Astrocyte (in vitro differentiated cells and primary cell): Measurements from ENCODE around the gene FAM13C. TPM values are rescaled to one million over a fixed set of nuclear protein-coding genes. Genes with fewer than 3 reads are reported as not detected.

ENCODE experiments used
- DNase-seq: peaks from one replicate; pipeline ENCODE4 v3.0.0-alpha.2; 2010; ENCODE audit warnings: low read depth
- FAIRE-seq: peaks from 2 replicates; lab custom pipeline; 2011; peaks lifted over from hg19 to GRCh38; lab: Jason Lieb, UNC
- H2AFZ ChIP-seq: 2 replicates; pipeline ENCODE4 v1.6.0; 2012; ENCODE audit warnings: low read depth, low read length, inconsistent platforms
- H3K27ac ChIP-seq: 2 replicates; pipeline ENCODE4 v1.5.1; 2011; ENCODE audit warnings: low read depth, low read length, inconsistent platforms
- H3K27me3 ChIP-seq: 2 replicates; pipeline ENCODE4 v1.6.0; 2011; ENCODE audit warnings: low read length, inconsistent platforms; ENCODE audit not compliant: insufficient read depth
- H3K36me3 ChIP-seq: 2 replicates; pipeline ENCODE4 v1.5.1; 2011; ENCODE audit warnings: low read length, inconsistent platforms; ENCODE audit not compliant: insufficient read depth
- H3K4me1 ChIP-seq: 2 replicates; pipeline ENCODE4 v1.5.1; 2011; ENCODE audit warnings: low read length, inconsistent platforms; ENCODE audit not compliant: insufficient read depth
- H3K4me2 ChIP-seq: 2 replicates; pipeline ENCODE4 v1.6.0; 2012; ENCODE audit warnings: low read length, inconsistent platforms
- H3K4me3 ChIP-seq: 2 replicates; pipeline ENCODE4 v1.5.1; 2011; ENCODE audit warnings: low read depth, mild to moderate bottlenecking, low read length, inconsistent platforms; ENCODE audit not compliant: insufficient read depth
- H3K79me2 ChIP-seq: 2 replicates; pipeline ENCODE4 v1.6.0; 2012; ENCODE audit warnings: mild to moderate bottlenecking, low read length, inconsistent platforms; ENCODE audit not compliant: insufficient read depth
- H3K9ac ChIP-seq: 2 replicates; pipeline ENCODE4 v1.6.0; 2012; ENCODE audit warnings: mild to moderate bottlenecking, low read length, inconsistent platforms
- H3K9me3 ChIP-seq: 2 replicates; pipeline ENCODE4 v1.5.1; 2012; ENCODE audit warnings: low read depth, mild to moderate bottlenecking, low read length, inconsistent platforms; ENCODE audit not compliant: insufficient read depth
- H4K20me1 ChIP-seq: 2 replicates; pipeline ENCODE4 v1.6.0; 2012; ENCODE audit warnings: low read length, inconsistent platforms; ENCODE audit not compliant: insufficient read depth
- H3K27ac Mint-ChIP-seq: one replicate; pipeline ENCODE4 v1.8.0; 2021; ENCODE audit warnings: mild to moderate bottlenecking, mixed read lengths; ENCODE audit not compliant: unreplicated experiment
- H3K27me3 Mint-ChIP-seq: one replicate; pipeline ENCODE4 v1.8.0; 2021; ENCODE audit warnings: low read depth, mixed read lengths; ENCODE audit not compliant: unreplicated experiment
- H3K36me3 Mint-ChIP-seq: one replicate; pipeline ENCODE4 v1.8.0; 2021; ENCODE audit warnings: low read depth, mixed read lengths; ENCODE audit not compliant: unreplicated experiment
- H3K4me1 Mint-ChIP-seq: one replicate; pipeline ENCODE4 v1.8.0; 2021; ENCODE audit warnings: low read depth, mixed read lengths; ENCODE audit not compliant: unreplicated experiment
- H3K4me3 Mint-ChIP-seq: one replicate; pipeline ENCODE4 v1.8.0; 2021; ENCODE audit warnings: mild to moderate bottlenecking, moderate library complexity, mixed read lengths; ENCODE audit not compliant: unreplicated experiment
- H3K9me3 Mint-ChIP-seq: one replicate; pipeline ENCODE4 v1.8.0; 2021; ENCODE audit warnings: mild to moderate bottlenecking, mixed read lengths; ENCODE audit not compliant: unreplicated experiment
- CTCF ChIP-seq: IDR thresholded peaks from 2 replicates; pipeline ENCODE4 v1.5.1; 2011; ENCODE audit warnings: low read depth, mild to moderate bottlenecking, inconsistent platforms, low read length, moderate library complexity; ENCODE audit not compliant: insufficient read depth
- EZH2 ChIP-seq: IDR thresholded peaks from 2 replicates; pipeline ENCODE4 v1.6.1; 2012; ENCODE audit warnings: mild to moderate bottlenecking, low read length, inconsistent platforms; ENCODE audit not compliant: insufficient read depth
- total RNA-seq: library from RNA; stranded (reverse); gene quantifications from 2 replicates; pipeline ENCODE4 v1.2.1, GENCODE V29; 2021

Gene FAM13C
- total RNA-seq, 1 donor from 2014 or later, result 8.7 TPM

DNA sequence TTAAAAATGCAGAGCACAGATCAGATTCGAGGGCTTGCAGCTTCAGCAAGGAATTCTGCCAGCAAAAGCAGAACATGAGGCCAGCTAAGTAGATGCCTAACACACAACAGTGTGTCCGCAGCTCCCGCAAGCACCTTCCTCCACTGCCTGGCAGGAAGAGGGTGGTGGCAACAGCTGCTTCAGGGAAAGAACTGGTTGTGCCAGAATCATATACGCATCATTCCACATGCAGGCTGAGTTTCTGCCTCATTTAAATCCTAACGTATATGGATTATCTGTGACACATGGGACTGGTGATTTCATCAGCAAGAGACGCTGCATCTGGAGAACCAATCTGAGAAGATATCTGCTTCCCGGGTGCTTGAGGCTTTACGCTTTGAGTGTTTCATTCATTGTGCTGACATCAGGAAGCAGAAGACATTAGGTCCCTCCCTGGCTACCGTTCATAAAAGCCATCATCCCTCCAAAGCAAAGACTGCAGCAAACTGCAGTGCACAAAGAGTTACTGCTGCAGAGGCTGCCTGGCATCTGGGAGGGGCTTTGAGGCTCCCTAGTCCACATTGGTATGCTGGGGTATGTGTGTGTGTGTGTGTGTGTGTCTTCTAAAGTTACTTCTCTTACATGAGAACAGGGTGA is 78.8 kb downstream of the FAM13C start:
- no peaks in the 10 kb centered on the region for H3K79me2 ChIP-seq
- H3K36me3 ChIP-seq, result no peaks in the 10 kb centered on the region
- Mint-ChIP-seq H3K36me3 (peaks cover 2% of the 10 kb centered on the region), H3K27ac (no peak overlapping the region), H3K4me3 (no peak overlapping the region), H3K4me1 (peaks cover 17% of the 10 kb centered on the region), H3K9me3 (no peaks in the 10 kb centered on the region), H3K27me3 (no peaks in the 10 kb centered on the region)
- no peaks in the 10 kb centered on the region for H4K20me1 ChIP-seq
- H3K4me1 ChIP-seq, result no peaks in the 10 kb centered on the region
- no peak overlapping the region for H3K27ac ChIP-seq
- peak overlapping the region; percentile 28 for H3K4me2 ChIP-seq
- no peaks in the 10 kb centered on the region for H3K27me3 ChIP-seq
- H3K9ac ChIP-seq, result no peak overlapping the region
- TF ChIP-seq CTCF, result no peak
- no peak for TF ChIP-seq EZH2
- no peak overlapping the region for H3K4me3 ChIP-seq
- peak; percentile 57 for DNase-seq
- no peak for FAIRE-seq
- no peak overlapping the region for H2AFZ ChIP-seq
- no peaks in the 10 kb centered on the region for H3K9me3 ChIP-seq

DNA sequence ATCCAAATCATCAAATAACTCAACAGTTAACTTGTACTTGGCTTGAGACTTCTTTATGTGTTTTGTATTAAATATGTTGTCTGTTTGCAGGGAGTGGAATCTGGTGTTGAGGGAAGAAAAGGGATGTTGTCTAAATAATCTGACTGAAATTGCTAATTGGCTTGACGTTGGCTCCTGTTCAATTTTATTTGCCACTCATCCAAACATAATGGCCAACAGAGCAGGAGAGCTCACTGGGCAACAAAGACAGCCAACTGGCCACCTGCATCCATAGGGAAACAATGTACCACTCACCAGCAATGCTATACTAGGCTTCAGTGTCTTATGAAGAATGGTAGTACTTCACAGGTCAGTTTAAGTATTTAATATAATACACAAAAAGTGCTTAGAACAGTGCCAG is 80.5 kb downstream of the FAM13C start:
- TF ChIP-seq EZH2 (no peak), CTCF (no peak)
- Mint-ChIP-seq H3K9me3 (no peaks in the 10 kb centered on the region), H3K27me3 (no peaks in the 10 kb centered on the region), H3K36me3 (peaks cover 2% of the 10 kb centered on the region), H3K27ac (no peak overlapping the region), H3K4me3 (no peak overlapping the region), H3K4me1 (peaks cover 17% of the 10 kb centered on the region)
- Histone ChIP-seq H3K4me2 (no peak overlapping the region), H3K4me3 (no peak overlapping the region), H2AFZ (no peak overlapping the region), H3K4me1 (no peaks in the 10 kb centered on the region), H3K9ac (no peak overlapping the region), H3K36me3 (no peaks in the 10 kb centered on the region), H4K20me1 (no peaks in the 10 kb centered on the region), H3K9me3 (no peaks in the 10 kb centered on the region), H3K27ac (no peak overlapping the region), H3K79me2 (no peaks in the 10 kb centered on the region), H3K27me3 (no peaks in the 10 kb centered on the region)
- FAIRE-seq, result no peak
- no peak for DNase-seq

GRCh38 chr10:59279991-59280505 is 82.3 kb downstream of the FAM13C start:
- peaks cover 4% of the 10 kb centered on the region for H3K36me3 Mint-ChIP-seq
- no peaks in the 10 kb centered on the region for H3K4me1 ChIP-seq
- no peaks in the 10 kb centered on the region for H3K79me2 ChIP-seq
- H4K20me1 ChIP-seq, result no peaks in the 10 kb centered on the region
- no peak overlapping the region for H3K4me3 ChIP-seq
- no peak overlapping the region for H3K9ac ChIP-seq
- no peaks in the 10 kb centered on the region for H3K9me3 ChIP-seq
- H2AFZ ChIP-seq, result no peak overlapping the region
- no peaks in the 10 kb centered on the region for H3K9me3 Mint-ChIP-seq
- TF ChIP-seq EZH2, result no peak
- no peak for TF ChIP-seq CTCF
- H3K27me3 ChIP-seq, result no peaks in the 10 kb centered on the region
- no peak overlapping the region for H3K4me2 ChIP-seq
- peaks cover 17% of the 10 kb centered on the region for H3K4me1 Mint-ChIP-seq
- H3K27me3 Mint-ChIP-seq, result no peaks in the 10 kb centered on the region
- H3K36me3 ChIP-seq, result no peaks in the 10 kb centered on the region
- H3K27ac ChIP-seq, result no peak overlapping the region
- H3K27ac Mint-ChIP-seq, result no peak overlapping the region
- no peak overlapping the region for H3K4me3 Mint-ChIP-seq
- no peak for DNase-seq
- FAIRE-seq, result no peak
